ENCODE data around the gene ELMO3. TPM values are rescaled to one million over a fixed set of nuclear protein-coding genes. Genes with fewer than 3 reads are reported as not detected.
A peak's percentile ranks its signal among the peaks of the same experiment; 100 is the strongest.

Gene ELMO3
- total and polyA plus RNA-seq, 2 of the 13 experiments (the other 11 are each of a cell fraction or from before 2014, with no cell fraction given), result 2.6 to 4.0 TPM

DNA sequence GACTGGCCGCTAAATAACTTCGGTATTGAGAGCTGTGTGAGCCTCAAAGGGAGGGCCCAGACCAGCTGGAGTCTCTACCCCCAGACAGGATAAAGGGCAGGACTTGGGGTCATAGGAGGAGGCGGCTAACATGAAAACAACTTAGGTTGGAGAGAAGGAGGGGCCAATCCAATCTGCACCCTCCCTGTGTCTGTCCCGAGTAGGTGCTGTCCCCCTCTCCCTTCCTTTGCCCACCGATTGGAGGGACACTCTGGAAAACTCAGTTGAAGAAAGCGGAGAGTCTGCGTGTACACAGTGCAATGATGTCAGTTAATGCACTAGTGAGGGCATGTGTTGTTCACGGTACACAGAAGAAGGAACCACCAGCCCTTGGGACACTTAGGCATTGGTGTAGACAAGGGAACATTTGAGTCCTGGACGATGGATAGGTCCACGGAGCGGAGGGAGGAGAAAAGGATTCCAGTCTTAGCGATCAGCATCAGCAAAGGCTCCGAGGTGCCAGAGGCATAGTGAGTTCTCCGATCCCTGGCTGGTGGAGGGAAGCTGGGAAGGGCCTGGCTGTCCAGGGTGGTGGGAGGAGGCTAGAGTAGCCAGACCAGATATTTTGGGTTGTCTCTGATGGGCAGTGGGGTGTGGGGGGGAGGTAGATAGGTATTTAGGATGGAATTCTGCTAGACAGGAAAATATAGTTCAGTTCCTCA, 27.8 kb upstream of the ELMO3 start (continued):
- TF ChIP-seq ZNF570 (CRISPR knock-in tag; IDR thresholded peaks at IDR 0.05; ENCODE audit: borderline replicate concordance) (no peak), CEBPG (CRISPR knock-in tag; IDR thresholded peaks at IDR 0.05) (no peak), ZSCAN12 (CRISPR knock-in tag; IDR thresholded peaks at IDR 0.05) (no peak), ZMAT3 (CRISPR knock-in tag; conservative IDR thresholded peaks at IDR 0.05) (peak; percentile 58; the same call in 1 of the 2 replicates), ZNF614 (CRISPR knock-in tag; IDR thresholded peaks at IDR 0.05; ENCODE audit: borderline replicate concordance) (0 out of 2 replicates have a peak, but pooled peaks have one; percentile 25), ZFP90 (CRISPR knock-in tag; IDR thresholded peaks at IDR 0.05; ENCODE audit: borderline replicate concordance) (no peak), ZNF354B (CRISPR knock-in tag; IDR thresholded peaks at IDR 0.05) (peak; percentile 18; the same call in 1 of the 2 replicates), SATB2 (CRISPR knock-in tag; IDR thresholded peaks at IDR 0.05) (no peak)
- TF ChIP-seq, protein P1, sequence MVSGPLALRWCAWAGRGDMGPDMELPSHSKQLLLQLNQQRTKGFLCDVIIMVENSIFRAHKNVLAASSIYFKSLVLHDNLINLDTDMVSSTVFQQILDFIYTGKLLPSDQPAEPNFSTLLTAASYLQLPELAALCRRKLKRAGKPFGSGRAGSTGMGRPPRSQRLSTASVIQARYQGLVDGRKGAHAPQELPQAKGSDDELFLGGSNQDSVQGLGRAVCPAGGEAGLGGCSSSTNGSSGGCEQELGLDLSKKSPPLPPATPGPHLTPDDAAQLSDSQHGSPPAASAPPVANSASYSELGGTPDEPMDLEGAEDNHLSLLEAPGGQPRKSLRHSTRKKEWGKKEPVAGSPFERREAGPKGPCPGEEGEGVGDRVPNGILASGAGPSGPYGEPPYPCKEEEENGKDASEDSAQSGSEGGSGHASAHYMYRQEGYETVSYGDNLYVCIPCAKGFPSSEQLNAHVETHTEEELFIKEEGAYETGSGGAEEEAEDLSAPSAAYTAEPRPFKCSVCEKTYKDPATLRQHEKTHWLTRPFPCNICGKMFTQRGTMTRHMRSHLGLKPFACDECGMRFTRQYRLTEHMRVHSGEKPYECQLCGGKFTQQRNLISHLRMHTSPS (CRISPR knock-in tag; IDR thresholded peaks at IDR 0.05; ENCODE audit: low read depth), result no peak; the same call in 1 of the 2 replicates
- TF ChIP-seq, protein P2, sequence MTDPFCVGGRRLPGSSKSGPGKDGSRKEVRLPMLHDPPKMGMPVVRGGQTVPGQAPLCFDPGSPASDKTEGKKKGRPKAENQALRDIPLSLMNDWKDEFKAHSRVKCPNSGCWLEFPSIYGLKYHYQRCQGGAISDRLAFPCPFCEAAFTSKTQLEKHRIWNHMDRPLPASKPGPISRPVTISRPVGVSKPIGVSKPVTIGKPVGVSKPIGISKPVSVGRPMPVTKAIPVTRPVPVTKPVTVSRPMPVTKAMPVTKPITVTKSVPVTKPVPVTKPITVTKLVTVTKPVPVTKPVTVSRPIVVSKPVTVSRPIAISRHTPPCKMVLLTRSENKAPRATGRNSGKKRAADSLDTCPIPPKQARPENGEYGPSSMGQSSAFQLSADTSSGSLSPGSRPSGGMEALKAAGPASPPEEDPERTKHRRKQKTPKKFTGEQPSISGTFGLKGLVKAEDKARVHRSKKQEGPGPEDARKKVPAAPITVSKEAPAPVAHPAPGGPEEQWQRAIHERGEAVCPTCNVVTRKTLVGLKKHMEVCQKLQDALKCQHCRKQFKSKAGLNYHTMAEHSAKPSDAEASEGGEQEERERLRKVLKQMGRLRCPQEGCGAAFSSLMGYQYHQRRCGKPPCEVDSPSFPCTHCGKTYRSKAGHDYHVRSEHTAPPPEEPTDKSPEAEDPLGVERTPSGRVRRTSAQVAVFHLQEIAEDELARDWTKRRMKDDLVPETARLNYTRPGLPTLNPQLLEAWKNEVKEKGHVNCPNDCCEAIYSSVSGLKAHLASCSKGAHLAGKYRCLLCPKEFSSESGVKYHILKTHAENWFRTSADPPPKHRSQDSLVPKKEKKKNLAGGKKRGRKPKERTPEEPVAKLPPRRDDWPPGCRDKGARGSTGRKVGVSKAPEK (CRISPR knock-in tag; IDR thresholded peaks at IDR 0.05; ENCODE audit: borderline replicate concordance), result peak; percentile 38; the same call in 1 of the 2 replicates
- TF ChIP-seq, protein P3, sequence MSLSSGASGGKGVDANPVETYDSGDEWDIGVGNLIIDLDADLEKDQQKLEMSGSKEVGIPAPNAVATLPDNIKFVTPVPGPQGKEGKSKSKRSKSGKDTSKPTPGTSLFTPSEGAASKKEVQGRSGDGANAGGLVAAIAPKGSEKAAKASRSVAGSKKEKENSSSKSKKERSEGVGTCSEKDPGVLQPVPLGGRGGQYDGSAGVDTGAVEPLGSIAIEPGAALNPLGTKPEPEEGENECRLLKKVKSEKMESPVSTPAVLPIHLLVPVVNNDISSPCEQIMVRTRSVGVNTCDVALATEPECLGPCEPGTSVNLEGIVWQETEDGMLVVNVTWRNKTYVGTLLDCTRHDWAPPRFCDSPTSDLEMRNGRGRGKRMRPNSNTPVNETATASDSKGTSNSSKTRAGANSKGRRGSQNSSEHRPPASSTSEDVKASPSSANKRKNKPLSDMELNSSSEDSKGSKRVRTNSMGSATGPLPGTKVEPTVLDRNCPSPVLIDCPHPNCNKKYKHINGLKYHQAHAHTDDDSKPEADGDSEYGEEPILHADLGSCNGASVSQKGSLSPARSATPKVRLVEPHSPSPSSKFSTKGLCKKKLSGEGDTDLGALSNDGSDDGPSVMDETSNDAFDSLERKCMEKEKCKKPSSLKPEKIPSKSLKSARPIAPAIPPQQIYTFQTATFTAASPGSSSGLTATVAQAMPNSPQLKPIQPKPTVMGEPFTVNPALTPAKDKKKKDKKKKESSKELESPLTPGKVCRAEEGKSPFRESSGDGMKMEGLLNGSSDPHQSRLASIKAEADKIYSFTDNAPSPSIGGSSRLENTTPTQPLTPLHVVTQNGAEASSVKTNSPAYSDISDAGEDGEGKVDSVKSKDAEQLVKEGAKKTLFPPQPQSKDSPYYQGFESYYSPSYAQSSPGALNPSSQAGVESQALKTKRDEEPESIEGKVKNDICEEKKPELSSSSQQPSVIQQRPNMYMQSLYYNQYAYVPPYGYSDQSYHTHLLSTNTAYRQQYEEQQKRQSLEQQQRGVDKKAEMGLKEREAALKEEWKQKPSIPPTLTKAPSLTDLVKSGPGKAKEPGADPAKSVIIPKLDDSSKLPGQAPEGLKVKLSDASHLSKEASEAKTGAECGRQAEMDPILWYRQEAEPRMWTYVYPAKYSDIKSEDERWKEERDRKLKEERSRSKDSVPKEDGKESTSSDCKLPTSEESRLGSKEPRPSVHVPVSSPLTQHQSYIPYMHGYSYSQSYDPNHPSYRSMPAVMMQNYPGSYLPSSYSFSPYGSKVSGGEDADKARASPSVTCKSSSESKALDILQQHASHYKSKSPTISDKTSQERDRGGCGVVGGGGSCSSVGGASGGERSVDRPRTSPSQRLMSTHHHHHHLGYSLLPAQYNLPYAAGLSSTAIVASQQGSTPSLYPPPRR (CRISPR knock-in tag; IDR thresholded peaks at IDR 0.05; ENCODE audit: borderline replicate concordance), result peak; percentile 69
- TF ChIP-seq, protein P4, sequence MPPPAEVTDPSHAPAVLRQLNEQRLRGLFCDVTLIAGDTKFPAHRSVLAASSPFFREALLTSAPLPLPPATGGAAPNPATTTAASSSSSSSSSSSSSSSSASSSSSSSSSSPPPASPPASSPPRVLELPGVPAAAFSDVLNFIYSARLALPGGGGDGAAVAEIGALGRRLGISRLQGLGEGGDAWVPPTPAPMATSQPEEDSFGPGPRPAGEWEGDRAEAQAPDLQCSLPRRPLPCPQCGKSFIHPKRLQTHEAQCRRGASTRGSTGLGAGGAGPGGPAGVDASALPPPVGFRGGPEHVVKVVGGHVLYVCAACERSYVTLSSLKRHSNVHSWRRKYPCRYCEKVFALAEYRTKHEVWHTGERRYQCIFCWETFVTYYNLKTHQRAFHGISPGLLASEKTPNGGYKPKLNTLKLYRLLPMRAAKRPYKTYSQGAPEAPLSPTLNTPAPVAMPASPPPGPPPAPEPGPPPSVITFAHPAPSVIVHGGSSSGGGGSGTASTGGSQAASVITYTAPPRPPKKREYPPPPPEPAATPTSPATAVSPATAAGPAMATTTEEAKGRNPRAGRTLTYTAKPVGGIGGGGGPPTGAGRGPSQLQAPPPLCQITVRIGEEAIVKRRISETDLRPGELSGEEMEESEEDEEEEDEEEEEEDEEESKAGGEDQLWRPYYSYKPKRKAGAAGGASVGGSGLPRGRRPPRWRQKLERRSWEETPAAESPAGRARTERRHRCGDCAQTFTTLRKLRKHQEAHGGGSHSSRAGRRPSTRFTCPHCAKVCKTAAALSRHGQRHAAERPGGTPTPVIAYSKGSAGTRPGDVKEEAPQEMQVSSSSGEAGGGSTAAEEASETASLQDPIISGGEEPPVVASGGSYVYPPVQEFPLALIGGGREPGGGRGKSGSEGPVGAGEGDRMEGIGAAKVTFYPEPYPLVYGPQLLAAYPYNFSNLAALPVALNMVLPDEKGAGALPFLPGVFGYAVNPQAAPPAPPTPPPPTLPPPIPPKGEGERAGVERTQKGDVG (CRISPR knock-in tag; IDR thresholded peaks at IDR 0.05; ENCODE audit: borderline replicate concordance), result no peak
- TF ChIP-seq, protein P5, sequence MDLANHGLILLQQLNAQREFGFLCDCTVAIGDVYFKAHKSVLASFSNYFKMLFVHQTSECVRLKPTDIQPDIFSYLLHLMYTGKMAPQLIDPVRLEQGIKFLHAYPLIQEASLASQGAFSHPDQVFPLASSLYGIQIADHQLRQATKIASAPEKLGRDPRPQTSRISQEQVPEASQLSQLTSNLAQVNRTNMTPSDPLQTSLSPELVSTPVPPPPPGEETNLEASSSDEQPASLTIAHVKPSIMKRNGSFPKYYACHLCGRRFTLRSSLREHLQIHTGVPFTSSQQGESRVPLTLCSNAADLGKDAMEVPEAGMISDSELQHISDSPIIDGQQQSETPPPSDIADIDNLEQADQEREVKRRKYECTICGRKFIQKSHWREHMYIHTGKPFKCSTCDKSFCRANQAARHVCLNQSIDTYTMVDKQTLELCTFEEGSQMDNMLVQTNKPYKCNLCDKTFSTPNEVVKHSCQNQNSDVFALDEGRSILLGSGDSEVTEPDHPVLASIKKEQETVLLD (CRISPR knock-in tag; IDR thresholded peaks at IDR 0.05; ENCODE audit: low read depth), result 0 out of 2 replicates have a peak, but pooled peaks have one; percentile 19

Measured in HepG2 (cell line).